Liver (tissue), 9 donors: ENCODE measurements around the gene SLC6A12. TPM values are rescaled to one million over a fixed set of nuclear protein-coding genes. Genes with fewer than 3 reads are reported as not detected.

Source experiments
- DNase-seq: peaks from one replicate; pipeline ENCODE4 v3.0.0-alpha.2; 2017; ENCODE audit warnings: low spot score
- H3K27ac ChIP-seq, 2 donors: one replicate each; pipeline ENCODE4 v1.7.0; 2013; ENCODE audit warnings: inconsistent platforms in 2 of 2, low read length in 2 of 2, control low read depth in 1 of 2, low read depth in 1 of 2, mild to moderate bottlenecking in 1 of 2
- H3K27me3 ChIP-seq, 4 donors: one replicate each; pipeline versions ENCODE4 v1.6.1 to v1.7.0; 2013; ENCODE audit warnings: low read length in 3 of 4, inconsistent platforms in 1 of 4, mild to moderate bottlenecking in 1 of 4, moderate library complexity in 1 of 4; ENCODE audit not compliant: control insufficient read depth in 4 of 4, insufficient read depth in 4 of 4
- H3K36me3 ChIP-seq, 4 donors: one replicate each; pipeline versions ENCODE4 v1.6.1 to v1.7.0; 2013; ENCODE audit warnings: low read length in 3 of 4, mild to moderate bottlenecking in 3 of 4, low read depth in 1 of 4, moderate library complexity in 1 of 4; ENCODE audit not compliant: control insufficient read depth in 4 of 4, insufficient read depth in 3 of 4
- H3K4me1 ChIP-seq, 4 donors: one replicate each; pipeline versions ENCODE4 v1.6.1 to v1.7.0; 2013; ENCODE audit warnings: low read length in 3 of 4, mild to moderate bottlenecking in 3 of 4, moderate library complexity in 1 of 4; ENCODE audit not compliant: control insufficient read depth in 4 of 4, insufficient read depth in 4 of 4
- H3K4me3 ChIP-seq, 3 donors: one replicate each; pipeline versions ENCODE4 v1.6.1 to v1.7.0; 2013; ENCODE audit warnings: low read length in 3 of 3, control low read depth in 1 of 3, low read depth in 1 of 3, mild to moderate bottlenecking in 1 of 3
- H3K9ac ChIP-seq, 2 donors: one replicate each; pipeline ENCODE4 v1.7.0; 2013; ENCODE audit warnings: low read length in 2 of 2, mild to moderate bottlenecking in 2 of 2, moderate library complexity in 2 of 2, control low read depth in 1 of 2, low read depth in 1 of 2
- H3K9me3 ChIP-seq, 4 donors: one replicate each; pipeline versions ENCODE4 v1.6.1 to v1.7.0; 2013; ENCODE audit warnings: low read length in 3 of 4; ENCODE audit not compliant: control insufficient read depth in 4 of 4
- EGR1 ChIP-seq, 2 donors: IDR thresholded peaks; 2 replicates each; pipeline ENCODE4 v1.6.1; 2016 to 2018; ENCODE audit warnings: antibody characterized with exemption in 2 of 2, low read depth in 2 of 2
- FOXA1 ChIP-seq: IDR thresholded peaks from 2 replicates; pipeline ENCODE4 v1.6.1; 2016; ENCODE audit warnings: antibody characterized with exemption
- FOXA2 ChIP-seq: IDR thresholded peaks from 2 replicates; pipeline ENCODE4 v1.6.1; 2016; ENCODE audit warnings: antibody characterized with exemption
- GABPA ChIP-seq, 2 donors: IDR thresholded peaks in 1 of 2; conservative IDR thresholded peaks in 1 of 2; 2 replicates each; pipeline ENCODE4 v1.6.1; 2016; ENCODE audit warnings: antibody characterized with exemption in 2 of 2, mild to moderate bottlenecking in 1 of 2, moderate library complexity in 1 of 2
- HNF4G ChIP-seq: IDR thresholded peaks from 2 replicates; pipeline ENCODE4 v1.6.1; 2016; ENCODE audit warnings: antibody characterized with exemption
- JUND ChIP-seq, 2 donors: IDR thresholded peaks; 2 replicates each; pipeline ENCODE4 v1.6.1; 2016; ENCODE audit warnings: antibody characterized with exemption in 2 of 2
- NR2F2 ChIP-seq: IDR thresholded peaks from 2 replicates; pipeline ENCODE4 v1.6.1; 2016; ENCODE audit warnings: antibody characterized with exemption
- RAD21 ChIP-seq, 2 donors: IDR thresholded peaks; 2 replicates each; pipeline ENCODE4 v1.6.1; 2016; ENCODE audit warnings: antibody characterized with exemption in 2 of 2, mild to moderate bottlenecking in 2 of 2
- SP1 ChIP-seq: IDR thresholded peaks from 2 replicates; pipeline ENCODE4 v1.6.1; 2018; ENCODE audit warnings: antibody characterized with exemption, mild to moderate bottlenecking
- WGBS: extraction: QIAGEN DNeasy Blood & Tissue Kit; methylation state at CpG from one replicate; pipeline ENCODE4 v1.1.7; 2013; 5-methylcytosine and 5-hydroxymethylcytosine counted together
- polyA plus RNA-seq, 2 donors: library from polyadenylated mRNA; stranded (reverse) in 1 of 2; unstranded in 1 of 2; fragments of 200-250 nt in 1 of 2; fragments of >200 nt in 1 of 2; fragmentation: Nextera tagmentation in 1 of 2; extraction: Ambion mirVana in 1 of 2; gene quantifications; one replicate each; pipeline versions ENCODE4 v1.2.1 to v1.2.3, GENCODE V29; 2013 to 2015
- total RNA-seq, 2 donors: library from RNA; depleted of rRNA; stranded (reverse); fragments of >200 nt; gene quantifications; one replicate each; pipeline ENCODE4 v1.2.3, GENCODE V29; 2014
- TF ChIP-seq, protein P1 (sequence below): fragments of 150-350 bp; IDR thresholded peaks from 2 replicates; pipeline ENCODE4 v1.5.1; 2017; ENCODE audit warnings: improper control_type of control experiment, low read depth, low read length; ENCODE audit not compliant: missing input control
- TF ChIP-seq, protein P2 (sequence below): IDR thresholded peaks from 2 replicates; pipeline ENCODE4 v1.6.1; 2016; ENCODE audit warnings: antibody characterized with exemption
- donor health status: healthy.
- donor health status: healthy.
- donor health status: healthy.
- donor health status: healthy.
- donor health status: healthy.

The SLC6A12 gene
- total and polyA plus RNA-seq, 4 donors = 18.2 to 30.3 (median 23.2) TPM

- peaks cover 0 to 13% (median 8%) of the 10 kb centered on the region in 4 donors for H3K4me1 ChIP-seq
- no peaks in the 10 kb centered on the region for H3K27me3 ChIP-seq
- H3K9me3 ChIP-seq = no peaks in the 10 kb centered on the region
- WGBS = 84% methylated on average over 17 of the region's 17 CpGs
- no peak overlapping the region for H3K27ac ChIP-seq
- TF ChIP-seq RAD21 (IDR thresholded peaks at IDR 0.05) (no peak), HNF4G (no peak), SP1 (no peak), JUND (IDR thresholded peaks at IDR 0.05) (no peak), FOXA2 (no peak), EGR1 (IDR thresholded peaks at IDR 0.05; ENCODE audit: low read depth in 2 of 2) (no peak), FOXA1 (no peak), NR2F2 (no peak)
- TF ChIP-seq, protein P1, sequence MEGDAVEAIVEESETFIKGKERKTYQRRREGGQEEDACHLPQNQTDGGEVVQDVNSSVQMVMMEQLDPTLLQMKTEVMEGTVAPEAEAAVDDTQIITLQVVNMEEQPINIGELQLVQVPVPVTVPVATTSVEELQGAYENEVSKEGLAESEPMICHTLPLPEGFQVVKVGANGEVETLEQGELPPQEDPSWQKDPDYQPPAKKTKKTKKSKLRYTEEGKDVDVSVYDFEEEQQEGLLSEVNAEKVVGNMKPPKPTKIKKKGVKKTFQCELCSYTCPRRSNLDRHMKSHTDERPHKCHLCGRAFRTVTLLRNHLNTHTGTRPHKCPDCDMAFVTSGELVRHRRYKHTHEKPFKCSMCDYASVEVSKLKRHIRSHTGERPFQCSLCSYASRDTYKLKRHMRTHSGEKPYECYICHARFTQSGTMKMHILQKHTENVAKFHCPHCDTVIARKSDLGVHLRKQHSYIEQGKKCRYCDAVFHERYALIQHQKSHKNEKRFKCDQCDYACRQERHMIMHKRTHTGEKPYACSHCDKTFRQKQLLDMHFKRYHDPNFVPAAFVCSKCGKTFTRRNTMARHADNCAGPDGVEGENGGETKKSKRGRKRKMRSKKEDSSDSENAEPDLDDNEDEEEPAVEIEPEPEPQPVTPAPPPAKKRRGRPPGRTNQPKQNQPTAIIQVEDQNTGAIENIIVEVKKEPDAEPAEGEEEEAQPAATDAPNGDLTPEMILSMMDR = no peak
- TF ChIP-seq, protein P2, sequence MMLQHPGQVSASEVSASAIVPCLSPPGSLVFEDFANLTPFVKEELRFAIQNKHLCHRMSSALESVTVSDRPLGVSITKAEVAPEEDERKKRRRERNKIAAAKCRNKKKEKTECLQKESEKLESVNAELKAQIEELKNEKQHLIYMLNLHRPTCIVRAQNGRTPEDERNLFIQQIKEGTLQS = no peak
- H3K4me3 ChIP-seq = no peak overlapping the region
- H3K9ac ChIP-seq = no peak overlapping the region
- no peak for DNase-seq
- no peaks in the 10 kb centered on the region for H3K36me3 ChIP-seq
These were observed 44.2 kb downstream of the SLC6A12 start for GRCh38 chr12:169528-170370.

DNA sequence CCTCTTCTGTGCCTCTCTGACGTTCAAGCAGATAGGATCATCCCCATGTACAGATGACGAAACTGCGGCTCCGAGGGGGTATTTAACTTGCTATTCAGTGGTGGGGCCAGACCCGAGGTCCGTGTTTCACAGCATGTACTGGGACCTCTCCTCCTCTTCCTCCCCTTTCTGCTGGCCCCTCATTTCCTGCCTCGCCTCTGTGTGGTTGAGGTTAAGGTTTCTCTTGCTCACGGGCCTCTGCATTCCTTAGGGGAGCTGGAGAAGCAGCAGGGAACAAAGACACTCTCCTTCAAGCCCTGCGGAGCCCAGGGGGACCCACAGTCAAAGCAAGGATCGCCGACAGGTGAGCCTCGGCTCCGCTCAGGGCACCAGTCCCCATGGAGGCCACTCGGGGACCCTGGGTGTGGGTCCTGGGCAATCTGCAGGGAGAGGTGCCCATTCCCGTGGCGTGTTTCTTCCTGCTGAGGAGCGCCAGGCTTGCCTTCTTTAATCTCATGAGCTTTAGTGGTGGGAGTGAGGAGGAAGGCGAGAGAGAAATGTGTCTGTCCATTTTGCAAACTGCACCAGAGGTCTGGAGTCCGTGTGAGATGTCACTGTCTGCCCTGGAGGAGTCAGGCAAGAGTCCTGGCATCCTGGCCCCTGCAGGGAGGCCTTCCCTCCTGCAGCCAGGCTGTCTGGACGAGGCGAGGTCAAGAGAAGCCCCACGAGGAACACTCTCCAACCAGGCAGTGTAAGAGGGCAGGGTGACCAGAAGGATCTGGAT lies 45.0 kb downstream of the SLC6A12 start:
- DNase-seq = no peak
- Histone ChIP-seq H3K4me3 (no peak overlapping the region), H3K36me3 (no peaks in the 10 kb centered on the region), H3K9me3 (no peaks in the 10 kb centered on the region), H3K27me3 (no peaks in the 10 kb centered on the region), H3K4me1 (peaks cover 0 to 13% (median 6%) of the 10 kb centered on the region in 4 donors), H3K27ac (no peak overlapping the region), H3K9ac (no peak overlapping the region)
- WGBS = 83% methylated on average over 22 of the region's 22 CpGs
- TF ChIP-seq NR2F2 (no peak), FOXA2 (no peak), SP1 (no peak), FOXA1 (no peak), GABPA (IDR thresholded peaks at IDR 0.05 in 1 of 2, conservative IDR thresholded peaks at IDR 0.05 in 1 of 2) (no peak)
- TF ChIP-seq, protein P1 = no peak
- TF ChIP-seq, protein P2 = no peak
